ENCODE measurements around the gene TLX2. TPM values are rescaled to one million over a fixed set of nuclear protein-coding genes. Genes with fewer than 3 reads are reported as not detected.
A peak's percentile ranks its signal among the peaks of the same experiment; 100 is the strongest.

TLX2 gene
- total RNA-seq, 1 experiment from 2014 or later, result 3.1 TPM

DNA sequence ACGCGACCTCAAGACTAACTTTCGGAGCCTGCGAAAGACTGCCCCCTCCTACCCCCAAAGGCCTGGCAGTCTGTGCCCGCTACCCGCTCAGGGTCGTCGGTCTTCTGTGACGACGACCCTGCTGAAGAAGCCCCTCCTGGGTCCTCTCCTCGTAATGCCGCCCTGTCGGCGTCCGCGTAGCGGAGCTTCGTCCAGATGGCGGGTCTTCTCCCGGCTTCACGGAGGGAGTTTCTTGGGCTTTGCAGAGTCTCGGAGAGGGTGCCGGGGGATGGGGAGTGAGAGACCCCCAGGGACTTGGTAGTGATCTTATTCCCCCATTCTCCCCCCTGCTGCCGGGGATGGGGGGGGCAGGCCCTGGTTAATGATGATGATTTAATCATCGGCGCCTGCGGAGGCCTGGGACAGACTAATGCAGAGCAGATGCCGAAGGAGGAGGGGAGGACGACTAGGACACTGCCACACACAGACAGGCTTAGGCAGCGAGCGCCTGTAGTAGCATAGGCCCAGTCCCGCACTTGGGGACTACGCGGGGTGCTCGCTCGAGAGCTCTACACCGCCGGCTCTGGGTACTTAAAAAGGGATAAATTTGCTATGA lies 6.2 kb upstream of the TLX2 start:
- POLR2A ChIA-PET (ENCODE audit: unreplicated experiment), result no interaction called here
- DNase-seq (peak; percentile 39), ATAC-seq (peak; percentile 62)
- peak overlapping the region; percentile 95 for H3K4me3 ChIP-seq (ENCODE audit: low read length)
- peak overlapping the region; percentile 99 for H3K9ac ChIP-seq (ENCODE audit: low read length)
- no peaks in the 10 kb centered on the region for H3K27me3 ChIP-seq (ENCODE audit: low read length)
- no peaks in the 10 kb centered on the region for H3F3A ChIP-seq (ENCODE audit: low read length, unreplicated experiment)
- no peaks in the 10 kb centered on the region for H4K20me1 ChIP-seq (ENCODE audit: low read length)
- no peaks in the 10 kb centered on the region for H3K9me2 ChIP-seq (replicated peaks; ENCODE audit: low read length)
- TF ChIP-seq EZH2phosphoT487 (IDR thresholded peaks at IDR 0.05; ENCODE audit: borderline replicate concordance, low read length) (no peak), EZH2 (IDR thresholded peaks at IDR 0.05; ENCODE audit: low read length, unreplicated experiment) (no peak)
- TF ChIP-seq, protein P1, sequence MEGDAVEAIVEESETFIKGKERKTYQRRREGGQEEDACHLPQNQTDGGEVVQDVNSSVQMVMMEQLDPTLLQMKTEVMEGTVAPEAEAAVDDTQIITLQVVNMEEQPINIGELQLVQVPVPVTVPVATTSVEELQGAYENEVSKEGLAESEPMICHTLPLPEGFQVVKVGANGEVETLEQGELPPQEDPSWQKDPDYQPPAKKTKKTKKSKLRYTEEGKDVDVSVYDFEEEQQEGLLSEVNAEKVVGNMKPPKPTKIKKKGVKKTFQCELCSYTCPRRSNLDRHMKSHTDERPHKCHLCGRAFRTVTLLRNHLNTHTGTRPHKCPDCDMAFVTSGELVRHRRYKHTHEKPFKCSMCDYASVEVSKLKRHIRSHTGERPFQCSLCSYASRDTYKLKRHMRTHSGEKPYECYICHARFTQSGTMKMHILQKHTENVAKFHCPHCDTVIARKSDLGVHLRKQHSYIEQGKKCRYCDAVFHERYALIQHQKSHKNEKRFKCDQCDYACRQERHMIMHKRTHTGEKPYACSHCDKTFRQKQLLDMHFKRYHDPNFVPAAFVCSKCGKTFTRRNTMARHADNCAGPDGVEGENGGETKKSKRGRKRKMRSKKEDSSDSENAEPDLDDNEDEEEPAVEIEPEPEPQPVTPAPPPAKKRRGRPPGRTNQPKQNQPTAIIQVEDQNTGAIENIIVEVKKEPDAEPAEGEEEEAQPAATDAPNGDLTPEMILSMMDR (conservative IDR thresholded peaks at IDR 0.05; ENCODE audit: low read depth, low read length), result no peak
- intact Hi-C loops (cut with micrococcal nuclease), result loop anchor here (1.0 to 2.0 kb wide), 3 partner anchors 21 to 53 kb away; partner anchors contain the start of genes AUP1, HTRA2, INO80B and TTC31
- peaks cover 18% of the 10 kb centered on the region for H3K4me1 ChIP-seq (ENCODE audit: insufficient read depth, low read length)
- TSS peak; percentile 89 for BruUV-seq (replicated peaks)
- peak overlapping the region; percentile 93 for H3K4me2 ChIP-seq (ENCODE audit: low read length)
- peaks cover 22% of the 10 kb centered on the region for H3K79me2 ChIP-seq (ENCODE audit: low read length)
- H2AFZ ChIP-seq (ENCODE audit: low read length), result peak overlapping the region; percentile 84
- CTCF ChIA-PET, result no interaction called here
- peak overlapping the region; percentile 94; the same call in 1 of the 2 replicates for H3K27ac ChIP-seq (ENCODE audit: low read length)
- peaks cover 7% of the 10 kb centered on the region for H3K36me3 ChIP-seq (ENCODE audit: low read depth, low read length)
- H3K9me3 ChIP-seq (ENCODE audit: low read length), result no peaks in the 10 kb centered on the region

DNA sequence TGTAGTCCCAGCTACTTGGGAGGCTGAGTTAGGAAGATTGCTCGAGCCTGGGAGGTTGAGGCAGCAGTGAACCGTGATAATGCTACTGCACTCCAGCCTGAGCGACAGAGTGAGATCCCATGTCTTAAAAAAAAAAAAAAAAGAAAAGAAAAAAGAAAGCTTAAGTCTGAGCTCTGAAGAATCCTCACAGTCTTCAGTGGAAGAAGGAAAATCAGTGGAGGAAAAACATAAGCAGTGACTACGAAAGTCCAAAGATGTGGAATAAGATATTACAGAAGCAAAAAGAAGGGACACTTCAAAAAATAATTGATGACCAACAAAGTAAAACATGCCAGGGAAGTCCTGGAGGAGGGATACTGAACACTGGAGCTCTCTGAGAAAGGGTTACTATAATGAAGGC lies 4.0 kb upstream of the TLX2 start:
- no peaks in the 10 kb centered on the region for H3K9me2 ChIP-seq (replicated peaks; ENCODE audit: low read length)
- DNase-seq (no peak), ATAC-seq (no peak)
- ChIA-PET CTCF (no interaction called here), POLR2A (ENCODE audit: unreplicated experiment) (no interaction called here)
- no peak overlapping the region for H2AFZ ChIP-seq (ENCODE audit: low read length)
- no peak overlapping the region for H3K4me2 ChIP-seq (ENCODE audit: low read length)
- H4K20me1 ChIP-seq (ENCODE audit: low read length), result no peaks in the 10 kb centered on the region
- H3K9ac ChIP-seq (ENCODE audit: low read length), result no peak overlapping the region
- no TSS peak for BruUV-seq (replicated peaks)
- intact Hi-C loops (cut with micrococcal nuclease), result no loop called here
- peaks cover 2% of the 10 kb centered on the region; the same call in 1 of the 2 replicates for H3K36me3 ChIP-seq (ENCODE audit: low read depth, low read length)
- TF ChIP-seq EZH2phosphoT487 (IDR thresholded peaks at IDR 0.05; ENCODE audit: borderline replicate concordance, low read length), result no peak
- no peak for TF ChIP-seq EZH2 (IDR thresholded peaks at IDR 0.05; ENCODE audit: low read length, unreplicated experiment)
- TF ChIP-seq, protein P1 (conservative IDR thresholded peaks at IDR 0.05; ENCODE audit: low read depth, low read length), result no peak
- H3K4me3 ChIP-seq (ENCODE audit: low read length), result no peak overlapping the region
- H3K9me3 ChIP-seq (ENCODE audit: low read length), result no peaks in the 10 kb centered on the region
- no peaks in the 10 kb centered on the region for H3K27me3 ChIP-seq (ENCODE audit: low read length)
- no peak overlapping the region for H3K27ac ChIP-seq (ENCODE audit: low read length)
- H3F3A ChIP-seq (ENCODE audit: low read length, unreplicated experiment), result no peaks in the 10 kb centered on the region
- peaks cover 20% of the 10 kb centered on the region for H3K4me1 ChIP-seq (ENCODE audit: insufficient read depth, low read length)
- H3K79me2 ChIP-seq (ENCODE audit: low read length), result peaks cover 20% of the 10 kb centered on the region
